Caco-2 (cell line): ENCODE measurements around the gene CDRT15L2. TPM values are rescaled to one million over a fixed set of nuclear protein-coding genes. Genes with fewer than 3 reads are reported as not detected.
"Not testable (repeated sequence)": the region's sequence is repeated elsewhere in the genome, so short reads cannot be mapped to it uniquely, and the experiment has no call there.

ENCODE experiments used
- BruUV-seq: library from RNA; stranded (reverse); fragments of 400-500 nt; replicated peaks from 2 replicates; lab custom pipeline; 2021; lab: Mats Ljungman, UMichigan
- CTCF ChIA-PET: fragments of 300-600 bp; sonication (Branson Sonifier 250); formaldehyde crosslinking; loops from one replicate; lab custom pipeline; 2022; ENCODE audit warnings: antibody characterized with exemption; lab: Charles Lee
- POLR2A ChIA-PET: fragments of 300-600 bp; sonication (Branson Sonifier 250); formaldehyde crosslinking; loops from one replicate; lab custom pipeline; 2022; ENCODE audit warnings: antibody characterized with exemption; lab: Charles Lee
- DNase-seq, 2 experiments: peaks; one replicate each; pipeline versions ENCODE4 v3.0.0 to v3.0.0-alpha.2; 2020 to 2022
- H3K27me3 ChIP-seq: replicated peaks from 2 replicates; pipeline ENCODE4 v1.6.0; 2011; ENCODE audit warnings: low read length; ENCODE audit not compliant: control insufficient read depth, insufficient read depth
- H3K36me3 ChIP-seq: 2 replicates; pipeline ENCODE4 v1.5.1; 2011; ENCODE audit warnings: low read length; ENCODE audit not compliant: control insufficient read depth, insufficient read depth
- H3K4me1 ChIP-seq: fragments of 250-450 bp; sonication (Bioruptor Pico); 2 replicates; pipeline ENCODE4 v1.5.1; 2020; ENCODE audit warnings: mild to moderate bottlenecking
- H3K4me3 ChIP-seq: 2 replicates; pipeline ENCODE4 v1.5.1; 2011; ENCODE audit warnings: low read depth, mild to moderate bottlenecking, control low read depth, low read length
- H3K9me3 ChIP-seq: fragments of 250-450 bp; sonication (Bioruptor Pico); 2 replicates; pipeline ENCODE4 v1.5.1; 2020; ENCODE audit warnings: mild to moderate bottlenecking, moderate library complexity
- H3K27ac Mint-ChIP-seq: one replicate; pipeline ENCODE4 v1.8.0; 2022; ENCODE audit warnings: mixed read lengths; ENCODE audit not compliant: unreplicated experiment
- H3K27me3 Mint-ChIP-seq: one replicate; pipeline ENCODE4 v1.8.0; 2022; ENCODE audit warnings: mixed read lengths; ENCODE audit not compliant: insufficient read depth, unreplicated experiment
- H3K36me3 Mint-ChIP-seq: one replicate; pipeline ENCODE4 v1.8.0; 2022; ENCODE audit warnings: mild to moderate bottlenecking, mixed read lengths; ENCODE audit not compliant: insufficient read depth, unreplicated experiment
- H3K4me1 Mint-ChIP-seq: one replicate; pipeline ENCODE4 v1.8.0; 2022; ENCODE audit warnings: low read depth, mixed read lengths; ENCODE audit not compliant: unreplicated experiment
- H3K4me3 Mint-ChIP-seq: one replicate; pipeline ENCODE4 v1.8.0; 2022; ENCODE audit warnings: mild to moderate bottlenecking, moderate library complexity, mixed read lengths; ENCODE audit not compliant: unreplicated experiment
- H3K9me3 Mint-ChIP-seq: one replicate; pipeline ENCODE4 v1.8.0; 2022; ENCODE audit warnings: mixed read lengths; ENCODE audit not compliant: unreplicated experiment
- CTCF ChIP-seq, 2 experiments: fragments of 200-600 bp in 1 of 2; IDR thresholded peaks; 1 replicate in 1 of 2; 2 replicates in 1 of 2; pipeline versions ENCODE4 v1.5.1 to v1.8.0; 2011 to 2022; ENCODE audit warnings: antibody characterized with exemption in 1 of 2, control low read depth in 1 of 2, inconsistent platforms in 1 of 2, low read depth in 1 of 2, low read length in 1 of 2, mild to moderate bottlenecking in 1 of 2, moderate library complexity in 1 of 2; ENCODE audit not compliant: insufficient read depth in 1 of 2, severe bottlenecking in 1 of 2, unreplicated experiment in 1 of 2
- intact Hi-C: fragments of 100-400 bp; cut with micrococcal nuclease; formaldehyde crosslinking; loops from one replicate; pipeline ENCODE4 v1.10.0; 2022; ENCODE audit not compliant: unreplicated experiment
- total RNA-seq: library from RNA; stranded (reverse); gene quantifications from 2 replicates; pipeline ENCODE4 v1.2.3, GENCODE V29; 2022

The CDRT15L2 gene
- total RNA-seq, 1 experiment from 2014 or later = not detected

GRCh38 chr17:20613905-20614304 is 34.4 kb downstream of the CDRT15L2 start:
- H3K36me3 Mint-ChIP-seq = no peaks in the 10 kb centered on the region
- H3K27ac Mint-ChIP-seq = no peak overlapping the region
- no peaks in the 10 kb centered on the region for H3K9me3 ChIP-seq
- DNase-seq = no peak
- no peaks in the 10 kb centered on the region for H3K4me1 ChIP-seq
- H3K4me3 ChIP-seq = no peak overlapping the region
- H3K4me3 Mint-ChIP-seq = no peak overlapping the region
- H3K36me3 ChIP-seq = no peaks in the 10 kb centered on the region
- no TSS peak for BruUV-seq
- ChIA-PET POLR2A (interaction anchor here (0.6 kb wide), 1 partner anchor 196 kb away, joined by 4 read pairs; no protein-coding TSS in a partner anchor), CTCF (no interaction called here)
- no peaks in the 10 kb centered on the region for H3K27me3 ChIP-seq
- H3K9me3 Mint-ChIP-seq = no peaks in the 10 kb centered on the region
- no peaks in the 10 kb centered on the region for H3K4me1 Mint-ChIP-seq
- no peaks in the 10 kb centered on the region for H3K27me3 Mint-ChIP-seq
- no peak for TF ChIP-seq CTCF (IDR thresholded peaks at IDR 0.05; ENCODE audit: insufficient read depth in 1 of 2, low read depth in 1 of 2, low read length in 1 of 2, severe bottlenecking in 1 of 2, unreplicated experiment in 1 of 2)
- intact Hi-C loops = no loop called here

- H3K4me1 ChIP-seq, DNase-seq, H3K4me3 Mint-ChIP-seq, H3K27me3 Mint-ChIP-seq, intact Hi-C loops, H3K36me3 Mint-ChIP-seq, CTCF ChIA-PET, H3K4me3 ChIP-seq, H3K9me3 ChIP-seq, H3K9me3 Mint-ChIP-seq, BruUV-seq, POLR2A ChIA-PET, H3K36me3 ChIP-seq, H3K4me1 Mint-ChIP-seq, H3K27ac Mint-ChIP-seq, H3K27me3 ChIP-seq: not testable (repeated sequence)
Measured at GRCh38 chr17:20615461-20615860, 35.9 kb downstream of the CDRT15L2 start.

Other genes starting within 250 kb of the CDRT15L2 start
- gene LGALS9B, start 112.2 kb upstream of the CDRT15L2 start, total RNA-seq = not detected in 2 replicates